CD14-positive monocyte (primary cell): ENCODE measurements around the gene TMCC3. TPM values are rescaled to one million over a fixed set of nuclear protein-coding genes. Genes with fewer than 3 reads are reported as not detected.
"Not testable (repeated sequence)": the region's sequence is repeated elsewhere in the genome, so short reads cannot be mapped to it uniquely, and the experiment has no call there.

ENCODE experiments used
- DNase-seq, 3 donors: peaks; one replicate each; pipeline ENCODE4 v3.0.0-alpha.2; 2011 to 2022
- H2AFZ ChIP-seq: 2 replicates; pipeline ENCODE4 v1.6.0; 2012; ENCODE audit warnings: mild to moderate bottlenecking, low read depth, low read length, inconsistent platforms; ENCODE audit not compliant: insufficient read depth, poor library complexity, severe bottlenecking
- H3K27ac ChIP-seq, 2 donors: 1 replicate in 1 of 2; 2 replicates in 1 of 2; pipeline ENCODE4 v1.5.1; 2012 to 2013; ENCODE audit warnings: low read length in 2 of 2, control low read depth in 1 of 2, inconsistent platforms in 1 of 2, low read depth in 1 of 2, mild to moderate bottlenecking in 1 of 2
- H3K27me3 ChIP-seq, 2 donors: one replicate each; pipeline versions ENCODE4 v1.6.0 to v1.6.1; 2011 to 2013; ENCODE audit warnings: low read length in 2 of 2; ENCODE audit not compliant: control insufficient read depth in 2 of 2, insufficient read depth in 2 of 2
- H3K36me3 ChIP-seq, 2 donors: replicated peaks in 1 of 2; 1 replicate in 1 of 2; 2 replicates in 1 of 2; pipeline versions ENCODE4 v1.5.1 to v1.6.1; 2012 to 2013; ENCODE audit warnings: low read length in 2 of 2, control low read depth in 1 of 2, inconsistent platforms in 1 of 2, mild to moderate bottlenecking in 1 of 2; ENCODE audit not compliant: insufficient read depth in 2 of 2, control insufficient read depth in 1 of 2
- H3K4me1 ChIP-seq, 2 donors: 1 replicate in 1 of 2; 2 replicates in 1 of 2; pipeline versions ENCODE4 v1.5.1 to v1.6.1; 2012 to 2013; ENCODE audit warnings: low read length in 2 of 2, control low read depth in 1 of 2, inconsistent platforms in 1 of 2, mild to moderate bottlenecking in 1 of 2, moderate library complexity in 1 of 2; ENCODE audit not compliant: insufficient read depth in 2 of 2, control insufficient read depth in 1 of 2
- H3K4me2 ChIP-seq: replicated peaks from 2 replicates; pipeline ENCODE3; 2012; ENCODE audit warnings: low read length, moderate library complexity, mild to moderate bottlenecking; ENCODE audit not compliant: poor library complexity, severe bottlenecking; ENCODE audit errors: extremely low read depth
- H3K4me3 ChIP-seq, 3 experiments: fragments of 200-600 bp in 1 of 3; sonication (generic) in 1 of 3; replicated peaks in 1 of 3; 1 replicate in 2 of 3; 2 replicates in 1 of 3; pipeline ENCODE4 v1.5.1; 2011 to 2013; ENCODE audit warnings: low read length in 3 of 3, mild to moderate bottlenecking in 3 of 3, control low read depth in 2 of 3, low read depth in 2 of 3, inconsistent platforms in 1 of 3, moderate library complexity in 1 of 3
- H3K79me2 ChIP-seq: 2 replicates; pipeline ENCODE4 v1.6.0; 2012; ENCODE audit warnings: mild to moderate bottlenecking, control low read depth, inconsistent platforms, low read length, moderate library complexity; ENCODE audit not compliant: insufficient read depth
- H3K9ac ChIP-seq: 2 replicates; pipeline ENCODE4 v1.6.0; 2017; ENCODE audit warnings: low read length, mild to moderate bottlenecking; ENCODE audit not compliant: insufficient read depth, poor library complexity, severe bottlenecking
- H3K9me3 ChIP-seq, 2 donors: replicated peaks in 1 of 2; 1 replicate in 1 of 2; 2 replicates in 1 of 2; pipeline versions ENCODE4 v1.5.1 to v1.6.1; 2012 to 2013; ENCODE audit warnings: low read length in 2 of 2, control low read depth in 1 of 2; ENCODE audit not compliant: control insufficient read depth in 1 of 2, insufficient read depth in 1 of 2
- H4K20me1 ChIP-seq: 2 replicates; pipeline ENCODE4 v1.6.0; 2012; ENCODE audit warnings: mild to moderate bottlenecking, low read length, control low read depth, moderate library complexity; ENCODE audit not compliant: insufficient read depth
- H3K27ac Mint-ChIP-seq, 7 donors: one replicate each; pipeline ENCODE4 v1.8.0; 2020; ENCODE audit warnings: mild to moderate bottlenecking in 7 of 7, mixed read lengths in 7 of 7, moderate library complexity in 6 of 7, inconsistent platforms in 2 of 7
- H3K27me3 Mint-ChIP-seq, 3 donors: one replicate each; pipeline ENCODE4 v1.8.0; 2021 to 2022; ENCODE audit warnings: low read depth in 3 of 3, mild to moderate bottlenecking in 3 of 3, mixed read lengths in 3 of 3, moderate library complexity in 3 of 3, inconsistent platforms in 1 of 3
- H3K36me3 Mint-ChIP-seq, 2 donors: one replicate each; pipeline ENCODE4 v1.8.0; 2020; ENCODE audit warnings: mixed read lengths in 2 of 2, inconsistent platforms in 1 of 2, mild to moderate bottlenecking in 1 of 2
- H3K4me1 Mint-ChIP-seq: one replicate; pipeline ENCODE4 v1.8.0; 2020; ENCODE audit warnings: mild to moderate bottlenecking, mixed read lengths
- H3K4me3 Mint-ChIP-seq, 2 donors: one replicate each; pipeline ENCODE4 v1.8.0; 2020; ENCODE audit warnings: mild to moderate bottlenecking in 2 of 2, mixed read lengths in 2 of 2, moderate library complexity in 1 of 2
- H3K9me3 Mint-ChIP-seq, 7 donors: one replicate each; pipeline ENCODE4 v1.8.0; 2020 to 2022; ENCODE audit warnings: mixed read lengths in 7 of 7, mild to moderate bottlenecking in 6 of 7, moderate library complexity in 6 of 7, inconsistent platforms in 2 of 7
- CTCF ChIP-seq: fragments of 200-600 bp; IDR thresholded peaks from one replicate; pipeline ENCODE4 v1.8.0; 2022; ENCODE audit warnings: antibody characterized with exemption, mild to moderate bottlenecking
- WGBS: methylation state at CpG from one replicate; pipeline ENCODE4 v1.1.5; 2013; ENCODE audit warnings: missing lambda C conversion rate; ENCODE audit not compliant: insufficient coverage; 5-methylcytosine and 5-hydroxymethylcytosine counted together
- intact Hi-C, 2 donors: fragments of 100-400 bp; cut with micrococcal nuclease; formaldehyde crosslinking; loops; one replicate each; pipeline versions ENCODE4 v1.15.0 to v1.15.1; 2023
- polyA plus RNA-seq, 3 donors: library from polyadenylated mRNA; depleted of rRNA in 1 of 3; unstranded in 2 of 3; stranded (reverse) in 1 of 3; fragments of 300-500 nt in 2 of 3; fragments of >200 nt in 1 of 3; fragmentation: Illumina TruSeq in 2 of 3; gene quantifications; 1 replicate in 2 of 3; 2 replicates in 1 of 3; pipeline ENCODE4 v1.2.3, GENCODE V29; 2012 to 2021

TMCC3 gene
- polyA plus RNA-seq, 3 donors, result 3.4 to 14.7 (median 7.1) TPM

GRCh38 chr12:94594443-94594825 is 55.9 kb downstream of the TMCC3 start:
- no peaks in the 10 kb centered on the region for H3K4me1 Mint-ChIP-seq

GRCh38 chr12:94593822-94594442 is 56.4 kb downstream of the TMCC3 start:
- H3K27me3 ChIP-seq, result no peaks in the 10 kb centered on the region
- no peak overlapping the region for H3K27ac Mint-ChIP-seq
- no CpG with 5 or more reads among the region's 4 CpGs for WGBS
- no peak for DNase-seq
- H3K4me3 Mint-ChIP-seq, result no peak overlapping the region
- no peaks in the 10 kb centered on the region for H3K36me3 Mint-ChIP-seq
- intact Hi-C loops, result no loop called here
- H3K36me3 ChIP-seq, result no peaks in the 10 kb centered on the region
- H2AFZ ChIP-seq, result no peak overlapping the region
- H3K9me3 ChIP-seq, result no peaks in the 10 kb centered on the region
- no peak overlapping the region for H3K4me3 ChIP-seq
- no peaks in the 10 kb centered on the region for H3K4me1 Mint-ChIP-seq
- no peak overlapping the region for H3K27ac ChIP-seq
- H3K27me3 Mint-ChIP-seq, result peaks cover 0 to 5% (median 2%) of the 10 kb centered on the region in 3 donors
- no peaks in the 10 kb centered on the region for H3K4me1 ChIP-seq
- no peak overlapping the region for H3K4me2 ChIP-seq
- no peaks in the 10 kb centered on the region for H3K79me2 ChIP-seq
- no peak overlapping the region for H3K9ac ChIP-seq
- H3K9me3 Mint-ChIP-seq, result peaks cover 0 to 6% (median 0%) of the 10 kb centered on the region in 7 donors
- peaks cover 17% of the 10 kb centered on the region for H4K20me1 ChIP-seq
- TF ChIP-seq CTCF, result no peak

More at GRCh38 chr12:94594443-94594825, 55.9 kb downstream of the TMCC3 start:
- Mint-ChIP-seq H3K36me3 (no peaks in the 10 kb centered on the region), H3K27ac (no peak overlapping the region), H3K9me3 (peaks cover 0 to 6% (median 0%) of the 10 kb centered on the region in 7 donors), H3K4me3 (no peak overlapping the region), H3K27me3 (peaks cover 0 to 5% (median 2%) of the 10 kb centered on the region in 3 donors)
- DNase-seq, result no peak
- no CpG with 5 or more reads among the region's 3 CpGs for WGBS
- Histone ChIP-seq H3K27me3 (no peaks in the 10 kb centered on the region), H3K4me1 (no peaks in the 10 kb centered on the region), H3K4me3 (no peak overlapping the region), H4K20me1 (peaks cover 22% of the 10 kb centered on the region), H3K79me2 (no peaks in the 10 kb centered on the region), H3K9me3 (no peaks in the 10 kb centered on the region), H3K27ac (no peak overlapping the region), H3K4me2 (no peak overlapping the region), H3K9ac (no peak overlapping the region), H2AFZ (no peak overlapping the region), H3K36me3 (no peaks in the 10 kb centered on the region)
- intact Hi-C loops, result no loop called here
- TF ChIP-seq CTCF, result no peak

- H2AFZ ChIP-seq, H3K36me3 ChIP-seq, H3K27ac ChIP-seq, H3K27ac Mint-ChIP-seq, H3K36me3 Mint-ChIP-seq, H3K4me3 ChIP-seq, H3K9me3 ChIP-seq, H3K4me1 Mint-ChIP-seq, H3K27me3 Mint-ChIP-seq, H3K4me2 ChIP-seq, H3K9me3 Mint-ChIP-seq, intact Hi-C loops, H3K27me3 ChIP-seq, H3K4me3 Mint-ChIP-seq, H3K79me2 ChIP-seq, H3K4me1 ChIP-seq, H3K9ac ChIP-seq, DNase-seq: not testable (repeated sequence)
- H4K20me1 ChIP-seq, result peaks cover 13% of the 10 kb centered on the region
- WGBS, result 94% methylated on average over 7 of the region's 9 CpGs
Observed at GRCh38 chr12:94592723-94593122, 57.6 kb downstream of the TMCC3 start.
